ENCODE data around the gene C2orf92. TPM values are rescaled to one million over a fixed set of nuclear protein-coding genes. Genes with fewer than 3 reads are reported as not detected.

The C2orf92 gene
- total and polyA plus RNA-seq, 2 donors (not counting 3 experiments of a cell fraction or from before 2014, with no cell fraction given), result 1.8 to 7.9 TPM

- H3K36me3 ChIP-seq (ENCODE audit: control insufficient read depth in 2 of 2, extremely low read depth in 1 of 2, insufficient read depth in 2 of 2, low read length in 2 of 2), result peaks cover 14% of the 10 kb centered on the region in 2 experiments
- H3K9ac ChIP-seq (replicated peaks; ENCODE audit: extremely low read depth, insufficient read depth, low read length), result no peak overlapping the region
- H3K4me3 ChIP-seq (replicated peaks in 1 of 3; ENCODE audit: insufficient read depth in 1 of 3, low read depth in 1 of 3, low read length in 3 of 3), result no peak overlapping the region
- H3K27me3 ChIP-seq (ENCODE audit: control insufficient read depth in 2 of 2, insufficient read depth in 2 of 2, low read length in 2 of 2), result no peaks in the 10 kb centered on the region
- TF ChIP-seq POLR2AphosphoS5 (IDR thresholded peaks at IDR 0.05; ENCODE audit: insufficient read depth, low read depth, low read length) (no peak), POLR2A (IDR thresholded peaks at IDR 0.05; ENCODE audit: low read depth, low read length) (no peak)
- no peaks in the 10 kb centered on the region for H4K20me1 ChIP-seq (replicated peaks; ENCODE audit: control insufficient read depth, extremely low read depth, insufficient read depth, low read length)
- H3K4me1 ChIP-seq (ENCODE audit: control insufficient read depth, extremely low read depth, insufficient read depth, low read length), result peaks cover 5% of the 10 kb centered on the region
- CTCF ChIA-PET, result interaction anchor here (1.3 to 2.3 kb wide), 6 partner anchors 10 to 90 kb away, joined by 3 to 12 read pairs (median 6); partner anchors contain the start of genes ACTR1B and ANKRD36B
- no TSS peak for BruUV-seq (replicated peaks)
- FAIRE-seq, result no peak
- dilution Hi-C loops (cut with MboI; ENCODE audit: extremely low pct_ligation_motif_present, low sequenced_read_pairs) (no loop called here), intact Hi-C loops (cut with micrococcal nuclease) (no loop called here)
- DNase-seq (ENCODE audit: low read depth, low spot score), result no peak
- peaks cover 7% of the 10 kb centered on the region for H3K79me2 ChIP-seq (ENCODE audit: control insufficient read depth, insufficient read depth, low read length)
- no peak overlapping the region for H2AFZ ChIP-seq (ENCODE audit: low read depth, low read length)
- no peak overlapping the region for H3K27ac ChIP-seq (ENCODE audit: insufficient read depth, low read depth, low read length)
- POLR2A ChIA-PET, result interaction anchor here (0.9 kb wide), 1 partner anchor 13 kb away, joined by 4 read pairs; no protein-coding TSS in a partner anchor
- no peaks in the 10 kb centered on the region for H3K9me3 ChIP-seq (replicated peaks; ENCODE audit: control insufficient read depth, insufficient read depth, low read length)
- no peaks in the 10 kb centered on the region for H3K9me1 ChIP-seq (replicated peaks; ENCODE audit: control insufficient read depth, extremely low read depth, insufficient read depth, low read length)
- H3K4me2 ChIP-seq (ENCODE audit: insufficient read depth, low read length), result no peak overlapping the region
Measured at GRCh38 chr2:97651114-97651513, 18.4 kb upstream of the C2orf92 start.

GRCh38 chr2:97653473-97653872 lies 16.0 kb upstream of the C2orf92 start:
- ChIA-PET CTCF (interaction anchor here (1.3 to 2.0 kb wide), 2 partner anchors 11 to 63 kb away, joined by 4 to 5 read pairs; partner anchors contain the start of gene ACTR1B), POLR2A (no interaction called here)
- FAIRE-seq, result no peak
- no peak for TF ChIP-seq MYC (IDR thresholded peaks at IDR 0.05; ENCODE audit: low read depth, low read length)
- TF ChIP-seq JUN (IDR thresholded peaks at IDR 0.05; ENCODE audit: borderline replicate concordance, insufficient read depth, insufficient read length, low read depth), result no peak
- TF ChIP-seq MAX (IDR thresholded peaks at IDR 0.05; ENCODE audit: insufficient read depth, insufficient read length), result no peak
- no peak for TF ChIP-seq CTCF (IDR thresholded peaks at IDR 0.05; ENCODE audit: extremely low read depth in 1 of 2, insufficient read depth in 1 of 2, low read depth in 1 of 2, low read length in 2 of 2)
- no peak for TF ChIP-seq POLR2AphosphoS5 (IDR thresholded peaks at IDR 0.05; ENCODE audit: insufficient read depth, low read depth, low read length)
- TF ChIP-seq POLR2A (IDR thresholded peaks at IDR 0.05; ENCODE audit: low read depth, low read length), result no peak
- no peak for TF ChIP-seq FOS (IDR thresholded peaks at IDR 0.05; ENCODE audit: borderline replicate concordance, insufficient read depth, low read length)
- no peak for TF ChIP-seq EZH2 (IDR thresholded peaks at IDR 0.05; ENCODE audit: borderline replicate concordance, low read depth, low read length, severe bottlenecking)
- TF ChIP-seq GATA2 (IDR thresholded peaks at IDR 0.05; ENCODE audit: insufficient read depth, insufficient read length, low read depth, low read length), result no peak
- Histone ChIP-seq H3K9ac (replicated peaks; ENCODE audit: extremely low read depth, insufficient read depth, low read length) (no peak overlapping the region), H3K27me3 (ENCODE audit: control insufficient read depth in 2 of 2, insufficient read depth in 2 of 2, low read length in 2 of 2) (no peaks in the 10 kb centered on the region), H3K4me1 (ENCODE audit: control insufficient read depth, extremely low read depth, insufficient read depth, low read length) (no peaks in the 10 kb centered on the region), H3K36me3 (ENCODE audit: control insufficient read depth in 2 of 2, extremely low read depth in 1 of 2, insufficient read depth in 2 of 2, low read length in 2 of 2) (peaks cover 2 to 22% of the 10 kb centered on the region in 2 experiments), H4K20me1 (replicated peaks; ENCODE audit: control insufficient read depth, extremely low read depth, insufficient read depth, low read length) (no peaks in the 10 kb centered on the region), H3K27ac (ENCODE audit: insufficient read depth, low read depth, low read length) (no peak overlapping the region), H3K9me3 (replicated peaks; ENCODE audit: control insufficient read depth, insufficient read depth, low read length) (no peaks in the 10 kb centered on the region), H2AFZ (ENCODE audit: low read depth, low read length) (no peak overlapping the region), H3K79me2 (ENCODE audit: control insufficient read depth, insufficient read depth, low read length) (no peaks in the 10 kb centered on the region), H3K9me1 (replicated peaks; ENCODE audit: control insufficient read depth, extremely low read depth, insufficient read depth, low read length) (no peaks in the 10 kb centered on the region), H3K4me2 (ENCODE audit: insufficient read depth, low read length) (no peak overlapping the region), H3K4me3 (replicated peaks in 1 of 3; ENCODE audit: insufficient read depth in 1 of 3, low read depth in 1 of 3, low read length in 3 of 3) (no peak overlapping the region)
- intact Hi-C loops (cut with micrococcal nuclease) (no loop called here), dilution Hi-C loops (cut with MboI; ENCODE audit: extremely low pct_ligation_motif_present, low sequenced_read_pairs) (no loop called here)
- DNase-seq (ENCODE audit: low read depth, low spot score), result no peak
- no TSS peak for BruUV-seq (replicated peaks)

Data from endothelial cell of umbilical vein (primary cell).